ENCODE data around the gene RFPL1. TPM values are rescaled to one million over a fixed set of nuclear protein-coding genes. Genes with fewer than 3 reads are reported as not detected.

RFPL1 gene
- total and polyA plus RNA-seq, 2 of the 13 experiments (the other 11 are each of a cell fraction or from before 2014, with no cell fraction given): not detected

- intact Hi-C loops (cut with micrococcal nuclease; ENCODE audit: unreplicated experiment): no loop called here
- H3K4me1 ChIP-seq (ENCODE audit: insufficient read depth, low read length): no peaks in the 10 kb centered on the region
- no peak overlapping the region for H3K4me3 ChIP-seq (replicated peaks in 1 of 3; ENCODE audit: insufficient read depth in 1 of 3, low read depth in 2 of 3, low read length in 3 of 3)
- no peak overlapping the region for H2AFZ ChIP-seq (ENCODE audit: low read length)
- no peaks in the 10 kb centered on the region for H3K9me3 ChIP-seq (ENCODE audit: low read length)
- no peak for TF ChIP-seq HNRNPH1 (optimal IDR thresholded peaks at IDR 0.05; ENCODE audit: low read depth, low read length)
- TF ChIP-seq MED8 (CRISPR knock-in tag; IDR thresholded peaks at IDR 0.05; ENCODE audit: insufficient replicate concordance): no peak
- TF ChIP-seq ZNF317 (CRISPR knock-in tag; IDR thresholded peaks at IDR 0.05): no peak
- TF ChIP-seq FOXO4 (CRISPR knock-in tag; conservative IDR thresholded peaks at IDR 0.05): no peak
- no peak for TF ChIP-seq FOSL1 (CRISPR knock-in tag; IDR thresholded peaks at IDR 0.05; ENCODE audit: borderline replicate concordance)
- TF ChIP-seq GTF3A (CRISPR knock-in tag; conservative IDR thresholded peaks at IDR 0.05): no peak
- no peak for TF ChIP-seq ZFYVE20 (CRISPR knock-in tag; IDR thresholded peaks at IDR 0.05; ENCODE audit: borderline replicate concordance, low read depth)
- TF ChIP-seq MAFF (IDR thresholded peaks at IDR 0.05; ENCODE audit: low read depth, low read length): no peak
- TF ChIP-seq RFX1 (IDR thresholded peaks at IDR 0.05): no peak
- TF ChIP-seq GATAD1 (CRISPR knock-in tag; IDR thresholded peaks at IDR 0.05): no peak
- TF ChIP-seq ATF3 (CRISPR knock-in tag; IDR thresholded peaks at IDR 0.05): no peak
- no peak for TF ChIP-seq SNAI1 (CRISPR knock-in tag; IDR thresholded peaks at IDR 0.05; ENCODE audit: borderline replicate concordance)
- no peak for TF ChIP-seq ZNF234 (CRISPR knock-in tag; conservative IDR thresholded peaks at IDR 0.05)
- no peak for TF ChIP-seq MIER2 (CRISPR knock-in tag; IDR thresholded peaks at IDR 0.05)
- no peak for TF ChIP-seq ISL2 (CRISPR knock-in tag; IDR thresholded peaks at IDR 0.05)
- no peak for TF ChIP-seq ATRX (CRISPR knock-in tag; IDR thresholded peaks at IDR 0.05; ENCODE audit: borderline replicate concordance)
- TF ChIP-seq CBX5 (CRISPR knock-in tag; IDR thresholded peaks at IDR 0.05; ENCODE audit: borderline replicate concordance): no peak
- TF ChIP-seq BCL3 (CRISPR knock-in tag; IDR thresholded peaks at IDR 0.05): no peak
- no peak for TF ChIP-seq ZNF552 (CRISPR knock-in tag; IDR thresholded peaks at IDR 0.05; ENCODE audit: borderline replicate concordance)
- TF ChIP-seq ZC3H13 (CRISPR knock-in tag; IDR thresholded peaks at IDR 0.05): no peak
- in situ Hi-C loops (cut with HindIII; ENCODE audit: extremely low pct_ligation_motif_present, low pct_unique_long_range_greater_than_20kb): no loop called here
- no peak overlapping the region for H3K27ac ChIP-seq (ENCODE audit: extremely low read length, insufficient read depth, low read length)
- no peaks in the 10 kb centered on the region for H3K79me2 ChIP-seq (ENCODE audit: insufficient read depth, low read length)
- CTCF ChIA-PET (ENCODE audit: low intra/inter-chr PET ratio, low total read pairs): no interaction called here
- no TSS peak for BruUV-seq (replicated peaks)
- H4K20me1 ChIP-seq (ENCODE audit: insufficient read depth, low read length): no peaks in the 10 kb centered on the region
- no peaks in the 10 kb centered on the region for H3K36me3 ChIP-seq (replicated peaks in 1 of 2; ENCODE audit: control insufficient read depth in 1 of 2, insufficient read depth in 2 of 2, low read length in 2 of 2)
- H3K9ac ChIP-seq (ENCODE audit: insufficient read depth, low read depth, low read length): no peak overlapping the region
- no peak overlapping the region for H3K4me2 ChIP-seq (ENCODE audit: low read depth, low read length)
- H3K27me3 ChIP-seq (ENCODE audit: control insufficient read depth in 1 of 2, insufficient read depth in 2 of 2, low read length in 2 of 2): peaks cover 2 to 5% of the 10 kb centered on the region in 2 experiments; a peak in 2 of 5 replicates
- POLR2A ChIA-PET: no interaction called here
- WGBS (ENCODE audit: low lambda C conversion rate): 21% methylated on average over 6 of the region's 9 CpGs
- ATAC-seq (peak; percentile 26; the same call in 2 of the 3 replicates), FAIRE-seq (no peak), DNase-seq (ENCODE audit: low spot score) (no peak)
Measured at GRCh38 chr22:29459773-29460172, 21.4 kb downstream of the RFPL1 start.
